IPS-11a (cell line): ENCODE results near the gene ACLY.

Experiments used
- H3K4me3 ChIP-seq: one replicate; pipeline ENCODE4 v1.5.1; 2013; ENCODE audit warnings: low read depth, low read length, control low read depth

Gene ACLY

GRCh38 chr17:41918314-41919164 is at the start of gene ACLY:
ACLY (minus strand) TSS chr17:41918951; CDS start chr17:41913873, 5,078 bp downstream.
- peak within 1 kb of the TSS; percentile 95 for H3K4me3 ChIP-seq

GRCh38 chr17:41967921-41968578 is 49.3 kb upstream of the ACLY start:
- no peak overlapping the region for H3K4me3 ChIP-seq

- peak overlapping the region; percentile 64 for H3K4me3 ChIP-seq
Measured at GRCh38 chr17:41967141-41967920, 48.6 kb upstream of the ACLY start.

- H3K4me3 ChIP-seq, result peak within 1 kb of the TSS; percentile 64
Measured at GRCh38 chr17:41966463-41967140, 47.9 kb upstream of the ACLY start, which contains the start of gene CNP. CNP (plus strand) TSS chr17:41966795; CDS start chr17:41966885, 90 bp downstream.

GRCh38 chr17:41965694-41966462 is 47.1 kb upstream of the ACLY start:
- peak overlapping the region; percentile 64 for H3K4me3 ChIP-seq

GRCh38 chr17:41962768-41963434 is 44.1 kb upstream of the ACLY start:
- H3K4me3 ChIP-seq, result no peak overlapping the region

GRCh38 chr17:41962111-41962510 is 43.4 kb upstream of the ACLY start:
- H3K4me3 ChIP-seq, result no peak overlapping the region

- no peak overlapping the region for H3K4me3 ChIP-seq
Measured at GRCh38 chr17:41959336-41960095, 40.8 kb upstream of the ACLY start.

- no peak overlapping the region for H3K4me3 ChIP-seq
Measured at GRCh38 chr17:41959030-41959335, 40.2 kb upstream of the ACLY start.

GRCh38 chr17:41957869-41958439 is 39.2 kb upstream of the ACLY start:
- H3K4me3 ChIP-seq, result no peak overlapping the region

- H3K4me3 ChIP-seq, result no peak overlapping the region
Measured at GRCh38 chr17:41957031-41957868, 38.5 kb upstream of the ACLY start.

- H3K4me3 ChIP-seq, result no peak overlapping the region
Measured at GRCh38 chr17:41956522-41956921, 37.8 kb upstream of the ACLY start.

- H3K4me3 ChIP-seq, result no peak overlapping the region
Measured at GRCh38 chr17:41948762-41949460, 30.2 kb upstream of the ACLY start.

- H3K4me3 ChIP-seq, result no peak overlapping the region
Measured at GRCh38 chr17:41944943-41945342, 26.2 kb upstream of the ACLY start.

GRCh38 chr17:41943492-41943891 is 24.7 kb upstream of the ACLY start:
- no peak overlapping the region for H3K4me3 ChIP-seq

GRCh38 chr17:41942626-41943373 is 24.0 kb upstream of the ACLY start:
- no peak overlapping the region for H3K4me3 ChIP-seq
